Type B pancreatic cell (in vitro differentiated cells): Measurements from ENCODE around the gene COL4A2. TPM values are rescaled to one million over a fixed set of nuclear protein-coding genes. Genes with fewer than 3 reads are reported as not detected.

Source experiments
- DNase-seq: peaks from one replicate; pipeline ENCODE4 v3.0.0; 2021; ENCODE audit warnings: mixed read lengths; ENCODE audit not compliant: unreplicated experiment; ENCODE audit errors: extremely low spot score
- H3K27ac Mint-ChIP-seq: 2 replicates; pipeline ENCODE4 v1.8.0; 2021; ENCODE audit warnings: mild to moderate bottlenecking, mixed read lengths
- H3K27me3 Mint-ChIP-seq: 2 replicates; pipeline ENCODE4 v1.8.0; 2021; ENCODE audit warnings: mixed read lengths
- H3K36me3 Mint-ChIP-seq: 2 replicates; pipeline ENCODE4 v1.8.0; 2021; ENCODE audit warnings: mixed read lengths
- H3K4me1 Mint-ChIP-seq: one replicate; pipeline ENCODE4 v1.8.0; 2021; ENCODE audit warnings: mixed read lengths; ENCODE audit not compliant: unreplicated experiment
- H3K4me3 Mint-ChIP-seq: 2 replicates; pipeline ENCODE4 v1.8.0; 2021; ENCODE audit warnings: mild to moderate bottlenecking, mixed read lengths
- H3K9me3 Mint-ChIP-seq: 2 replicates; pipeline ENCODE4 v1.8.0; 2021; ENCODE audit warnings: mixed read lengths
- CTCF ChIP-seq: fragments of 200-600 bp; sonication (generic); conservative IDR thresholded peaks from 2 replicates; pipeline ENCODE4 v1.5.0; 2021; ENCODE audit warnings: antibody characterized with exemption, mild to moderate bottlenecking
- total RNA-seq: library from RNA; stranded (reverse); gene quantifications from 2 replicates; pipeline ENCODE4 v1.2.1, GENCODE V29; 2021; ENCODE audit warnings: low replicate concordance

COL4A2 gene
- total RNA-seq, 1 donor from 2014 or later, result 145 TPM

DNA sequence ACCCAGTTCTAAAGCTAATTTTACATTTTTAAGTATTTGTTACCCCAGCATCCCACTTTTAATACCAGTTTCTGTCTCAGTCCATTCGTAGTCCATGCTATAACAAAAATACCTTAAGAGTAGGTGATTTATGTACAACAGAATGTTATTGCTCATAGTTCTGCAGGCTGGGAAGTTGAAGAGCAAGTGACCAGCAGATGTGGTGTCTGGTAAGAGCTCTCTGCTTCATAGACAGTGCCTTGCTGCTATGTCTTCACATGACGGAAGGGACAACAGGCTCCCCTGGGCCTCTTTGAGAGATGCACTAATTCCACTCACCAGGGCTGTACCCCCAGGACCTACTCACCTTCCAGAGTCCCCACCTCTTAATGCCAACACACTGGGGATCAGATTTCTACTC, 96.6 kb downstream of the COL4A2 start:
- Mint-ChIP-seq H3K4me1 (peaks cover 10% of the 10 kb centered on the region), H3K36me3 (peaks cover 17% of the 10 kb centered on the region), H3K27ac (no peak overlapping the region), H3K27me3 (no peaks in the 10 kb centered on the region), H3K9me3 (no peaks in the 10 kb centered on the region), H3K4me3 (no peak overlapping the region)
- no peak for TF ChIP-seq CTCF
- DNase-seq, result no peak

- DNase-seq, result no peak
- H3K36me3 Mint-ChIP-seq, result peaks cover 21% of the 10 kb centered on the region
- TF ChIP-seq CTCF, result no peak
- no peaks in the 10 kb centered on the region for H3K27me3 Mint-ChIP-seq
- no peak overlapping the region for H3K4me3 Mint-ChIP-seq
- no peaks in the 10 kb centered on the region for H3K9me3 Mint-ChIP-seq
- peaks cover 10% of the 10 kb centered on the region for H3K4me1 Mint-ChIP-seq
- no peak overlapping the region for H3K27ac Mint-ChIP-seq
Observed at GRCh38 chr13:110404321-110404720, 97.2 kb downstream of the COL4A2 start.

DNA sequence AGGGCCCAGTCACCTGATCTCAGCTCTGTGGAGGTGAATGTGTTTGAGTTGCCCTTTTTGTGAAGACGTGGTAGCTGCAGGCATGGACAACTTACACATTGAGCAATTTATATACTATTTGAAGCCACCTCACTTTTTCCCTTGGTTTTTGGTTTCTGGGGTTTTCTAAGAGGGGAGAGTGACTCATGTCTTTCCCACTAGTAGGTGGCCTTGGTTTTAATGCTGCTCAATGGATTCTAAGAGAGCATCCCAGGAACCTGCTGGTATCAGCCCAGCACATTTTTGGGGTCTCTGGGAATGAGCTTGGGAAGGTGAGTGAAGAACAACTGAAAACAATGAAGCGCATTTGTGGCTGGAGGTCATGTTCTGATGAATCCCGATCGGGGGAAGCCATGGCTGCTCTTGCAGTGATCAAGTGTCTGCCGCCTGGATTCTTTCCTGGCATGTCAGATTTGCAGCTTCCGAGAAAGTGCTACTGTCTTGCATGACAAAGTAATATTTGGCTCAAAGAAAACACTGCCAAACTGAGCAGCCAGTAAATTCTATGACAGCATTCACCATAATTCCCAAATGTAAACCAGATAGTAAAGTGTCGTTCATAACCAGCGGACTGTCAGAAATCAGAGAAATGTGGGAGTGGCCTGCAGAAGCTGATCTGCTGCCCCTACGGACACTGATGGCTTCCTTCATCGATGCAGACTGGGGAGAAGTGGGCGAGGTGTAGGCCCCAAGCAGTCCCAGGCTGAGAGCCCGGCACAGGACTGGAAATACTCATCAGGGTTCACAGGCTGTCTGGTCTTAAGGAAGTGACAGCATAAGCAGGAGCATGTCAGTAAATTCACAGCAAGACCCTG, 98.7 kb downstream of the COL4A2 start:
- TF ChIP-seq CTCF, result no peak
- Mint-ChIP-seq H3K4me3 (no peak overlapping the region), H3K9me3 (no peaks in the 10 kb centered on the region), H3K4me1 (peaks cover 10% of the 10 kb centered on the region), H3K27ac (no peak overlapping the region), H3K36me3 (peaks cover 21% of the 10 kb centered on the region), H3K27me3 (no peaks in the 10 kb centered on the region)
- DNase-seq, result no peak

GRCh38 chr13:110407021-110407420, 99.9 kb downstream of the COL4A2 start:
- H3K27ac Mint-ChIP-seq, result no peak overlapping the region
- TF ChIP-seq CTCF, result no peak
- no peak for DNase-seq
- peaks cover 17% of the 10 kb centered on the region for H3K36me3 Mint-ChIP-seq
- peaks cover 20% of the 10 kb centered on the region for H3K4me1 Mint-ChIP-seq
- no peaks in the 10 kb centered on the region for H3K9me3 Mint-ChIP-seq
- no peak overlapping the region for H3K4me3 Mint-ChIP-seq
- no peaks in the 10 kb centered on the region for H3K27me3 Mint-ChIP-seq

DNA sequence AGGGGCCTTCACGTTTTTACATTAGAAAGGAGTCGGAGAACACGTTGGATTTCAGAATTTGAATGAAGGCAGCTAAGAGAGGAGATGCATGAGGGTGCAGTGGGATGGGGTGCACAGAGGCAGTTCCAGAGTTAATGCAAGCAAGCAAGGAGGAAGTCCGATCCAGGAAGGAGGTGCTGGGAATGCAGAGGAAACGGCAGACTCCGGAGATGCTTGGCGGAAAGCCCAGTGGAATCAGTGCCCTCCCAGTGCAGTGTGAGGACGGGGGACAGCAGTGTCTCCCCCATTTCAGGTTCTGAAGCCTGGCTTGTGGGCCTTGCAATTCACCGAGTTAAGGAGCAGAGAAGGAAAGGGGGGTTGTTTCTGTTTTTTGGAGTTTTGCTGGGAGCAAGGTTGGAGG, 100.4 kb downstream of the COL4A2 start:
- Mint-ChIP-seq H3K9me3 (no peaks in the 10 kb centered on the region), H3K27ac (no peak overlapping the region), H3K4me1 (peaks cover 25% of the 10 kb centered on the region), H3K36me3 (peaks cover 16% of the 10 kb centered on the region), H3K27me3 (no peaks in the 10 kb centered on the region), H3K4me3 (no peak overlapping the region)
- TF ChIP-seq CTCF, result no peak
- no peak for DNase-seq
